PC-9 (cell line): ENCODE data around the gene MTARC2. TPM values are rescaled to one million over a fixed set of nuclear protein-coding genes. Genes with fewer than 3 reads are reported as not detected.

Experiments used
- BruUV-seq: library from RNA; stranded (reverse); fragments of 400-500 nt; replicated peaks from 2 replicates; lab custom pipeline; 2021; lab: Mats Ljungman, UMichigan
- CTCF ChIA-PET: fragments of 300-600 bp; sonication (Branson Sonifier 250); formaldehyde crosslinking; loops from one replicate; lab custom pipeline; 2022; ENCODE audit warnings: antibody characterized with exemption; lab: Charles Lee
- POLR2A ChIA-PET: fragments of 300-600 bp; sonication (Branson Sonifier 250); formaldehyde crosslinking; loops from one replicate; lab custom pipeline; 2022; ENCODE audit warnings: antibody characterized with exemption; ENCODE audit not compliant: unreplicated experiment; lab: Charles Lee
- DNase-seq, 2 experiments: peaks; one replicate each; pipeline versions ENCODE4 v3.0.0 to v3.0.0-alpha.2; 2015 to 2022; ENCODE audit warnings: mixed read lengths in 1 of 2
- H2AFZ ChIP-seq: fragments of 200-600 bp; sonication (generic); 2 replicates; pipeline ENCODE4 v1.8.1; 2017; ENCODE audit warnings: antibody characterized with exemption
- H3F3A ChIP-seq: fragments of 200-600 bp; sonication (generic); 2 replicates; pipeline ENCODE4 v1.8.1; 2017; ENCODE audit warnings: antibody characterized with exemption, mild to moderate bottlenecking, low read depth; ENCODE audit not compliant: insufficient read depth
- H3K27ac ChIP-seq: fragments of 200-600 bp; sonication (generic); 2 replicates; pipeline ENCODE4 v1.6.1; 2016; ENCODE audit warnings: mixed run types
- H3K27me3 ChIP-seq: fragments of 200-600 bp; sonication (generic); 2 replicates; pipeline ENCODE4 v1.6.1; 2016; ENCODE audit warnings: low read depth, mixed run types; ENCODE audit not compliant: insufficient read depth
- H3K36me3 ChIP-seq: fragments of 200-600 bp; sonication (generic); 2 replicates; pipeline ENCODE4 v1.6.1; 2016; ENCODE audit warnings: low read depth, mixed run types
- H3K4me1 ChIP-seq: fragments of 200-600 bp; sonication (generic); replicated peaks from 2 replicates; pipeline ENCODE4 v1.6.1; 2016; ENCODE audit warnings: mixed run types; ENCODE audit not compliant: insufficient read depth
- H3K4me2 ChIP-seq: fragments of 200-600 bp; sonication (generic); 2 replicates; pipeline ENCODE4 v1.6.1; 2017; ENCODE audit warnings: mixed run types
- H3K4me3 ChIP-seq: fragments of 200-600 bp; sonication (generic); 2 replicates; pipeline ENCODE4 v1.6.1; 2016; ENCODE audit warnings: mixed run types
- H3K79me2 ChIP-seq: fragments of 200-600 bp; sonication (generic); 2 replicates; pipeline ENCODE4 v1.6.1; 2017; ENCODE audit warnings: low read depth, mixed run types
- H3K9me2 ChIP-seq: fragments of 200-600 bp; sonication (generic); 2 replicates; pipeline ENCODE4 v1.8.1; 2017; ENCODE audit warnings: mild to moderate bottlenecking; ENCODE audit not compliant: insufficient read depth
- H3K9me3 ChIP-seq: fragments of 200-600 bp; sonication (generic); 2 replicates; pipeline ENCODE4 v1.8.1; 2016; ENCODE audit warnings: low read depth; ENCODE audit not compliant: insufficient read depth
- H4K20me1 ChIP-seq: fragments of 200-600 bp; sonication (generic); 2 replicates; pipeline ENCODE4 v1.8.1; 2017; ENCODE audit not compliant: insufficient read depth
- EZH2 ChIP-seq: fragments of 200-600 bp; sonication (generic); IDR thresholded peaks from 2 replicates; pipeline ENCODE4 v1.8.0; 2017; ENCODE audit warnings: antibody characterized with exemption, low read depth
- intact Hi-C: fragments of 100-400 bp; cut with micrococcal nuclease; formaldehyde crosslinking; loops from one replicate; pipeline ENCODE4 v1.10.0; 2022; ENCODE audit not compliant: unreplicated experiment
- total RNA-seq: library from RNA; stranded (reverse); gene quantifications from 2 replicates; pipeline ENCODE4 v1.2.3, GENCODE V29; 2021
- TF ChIP-seq, protein P1 (sequence below): fragments of 200-600 bp; sonication (generic); conservative IDR thresholded peaks from 2 replicates; pipeline ENCODE4 v1.6.1; 2017; ENCODE audit warnings: mixed run types, antibody characterized with exemption, mild to moderate bottlenecking, moderate library complexity

The MTARC2 gene
- total RNA-seq, 1 experiment from 2014 or later = 23.1 TPM

DNA sequence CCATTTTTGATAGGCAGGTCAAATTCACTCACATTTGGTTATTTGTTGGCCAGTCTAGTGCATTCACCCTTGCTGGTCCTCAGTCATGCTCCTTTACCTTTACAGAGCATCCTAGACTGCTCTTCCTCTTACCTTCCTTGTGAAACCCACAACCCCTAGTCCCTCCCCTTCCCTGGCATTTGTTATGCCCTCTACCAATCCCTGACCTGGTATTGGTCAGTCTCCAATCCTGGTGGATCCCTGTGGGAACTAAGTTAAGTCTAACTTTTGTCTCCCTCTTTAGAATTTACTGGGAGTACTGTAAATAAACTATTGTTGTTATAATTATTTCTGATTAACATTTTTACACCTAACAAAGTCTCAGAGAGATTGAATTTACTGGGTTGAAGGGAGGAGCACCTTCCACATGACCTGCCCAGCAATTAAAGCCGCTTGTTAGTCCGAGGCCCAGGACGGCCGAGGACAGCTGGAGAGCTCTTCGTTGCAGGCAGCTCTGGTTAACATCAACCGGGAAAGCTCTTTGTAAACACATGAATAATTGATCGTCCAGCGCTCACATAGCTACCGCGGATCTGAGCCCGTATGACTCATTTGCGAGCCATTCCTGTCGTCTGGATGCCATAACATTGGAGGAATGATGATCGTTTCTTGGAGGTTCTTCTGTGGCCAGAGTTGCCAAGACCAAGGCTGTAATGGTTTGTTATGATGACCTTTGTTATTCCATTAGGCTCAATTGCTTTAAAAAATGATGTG lies 70.5 kb downstream of the MTARC2 start:
- no peak overlapping the region for H3K4me3 ChIP-seq
- H3K4me1 ChIP-seq = no peaks in the 10 kb centered on the region
- intact Hi-C loops = no loop called here
- no peaks in the 10 kb centered on the region for H4K20me1 ChIP-seq
- CTCF ChIA-PET = no interaction called here
- H3K27me3 ChIP-seq = no peaks in the 10 kb centered on the region
- no peak for TF ChIP-seq EZH2
- TF ChIP-seq, protein P1, sequence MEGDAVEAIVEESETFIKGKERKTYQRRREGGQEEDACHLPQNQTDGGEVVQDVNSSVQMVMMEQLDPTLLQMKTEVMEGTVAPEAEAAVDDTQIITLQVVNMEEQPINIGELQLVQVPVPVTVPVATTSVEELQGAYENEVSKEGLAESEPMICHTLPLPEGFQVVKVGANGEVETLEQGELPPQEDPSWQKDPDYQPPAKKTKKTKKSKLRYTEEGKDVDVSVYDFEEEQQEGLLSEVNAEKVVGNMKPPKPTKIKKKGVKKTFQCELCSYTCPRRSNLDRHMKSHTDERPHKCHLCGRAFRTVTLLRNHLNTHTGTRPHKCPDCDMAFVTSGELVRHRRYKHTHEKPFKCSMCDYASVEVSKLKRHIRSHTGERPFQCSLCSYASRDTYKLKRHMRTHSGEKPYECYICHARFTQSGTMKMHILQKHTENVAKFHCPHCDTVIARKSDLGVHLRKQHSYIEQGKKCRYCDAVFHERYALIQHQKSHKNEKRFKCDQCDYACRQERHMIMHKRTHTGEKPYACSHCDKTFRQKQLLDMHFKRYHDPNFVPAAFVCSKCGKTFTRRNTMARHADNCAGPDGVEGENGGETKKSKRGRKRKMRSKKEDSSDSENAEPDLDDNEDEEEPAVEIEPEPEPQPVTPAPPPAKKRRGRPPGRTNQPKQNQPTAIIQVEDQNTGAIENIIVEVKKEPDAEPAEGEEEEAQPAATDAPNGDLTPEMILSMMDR = no peak
- no peaks in the 10 kb centered on the region for H3F3A ChIP-seq
- no TSS peak for BruUV-seq
- no peaks in the 10 kb centered on the region for H3K9me3 ChIP-seq
- no peaks in the 10 kb centered on the region for H3K79me2 ChIP-seq
- no peak overlapping the region for H3K27ac ChIP-seq
- POLR2A ChIA-PET = no interaction called here
- H3K9me2 ChIP-seq = no peaks in the 10 kb centered on the region
- DNase-seq = no peak
- H2AFZ ChIP-seq = no peak overlapping the region
- H3K36me3 ChIP-seq = no peaks in the 10 kb centered on the region
- H3K4me2 ChIP-seq = no peak overlapping the region

DNA sequence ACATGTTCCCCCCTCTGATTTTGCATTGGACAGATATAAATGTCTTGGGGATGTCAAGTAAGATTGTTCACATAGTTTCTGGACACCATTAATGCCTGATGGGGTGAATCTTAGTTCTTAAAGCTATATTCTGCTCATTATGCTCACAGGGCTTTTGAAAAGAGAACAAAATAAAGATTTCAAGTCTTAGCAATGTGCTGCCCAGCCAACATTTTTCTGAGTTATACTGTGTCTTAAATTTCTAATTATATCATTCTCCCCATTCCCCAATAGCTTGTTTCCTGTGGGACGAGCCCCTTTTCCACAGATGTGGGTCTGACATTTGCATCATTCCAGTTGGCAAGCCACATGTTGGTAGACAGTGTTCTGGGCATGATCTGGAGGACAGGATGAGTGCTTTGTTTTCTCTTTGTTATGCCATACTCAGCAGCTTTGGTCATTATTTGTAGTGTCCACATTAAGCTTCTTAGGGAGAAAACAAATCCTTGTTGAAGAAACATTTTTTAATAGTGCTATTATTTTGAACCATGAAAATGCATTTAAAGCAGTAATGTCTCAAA lies 71.4 kb downstream of the MTARC2 start:
- no peak overlapping the region for H3K4me3 ChIP-seq
- no peaks in the 10 kb centered on the region for H3K4me1 ChIP-seq
- H3K9me2 ChIP-seq = no peaks in the 10 kb centered on the region
- no peaks in the 10 kb centered on the region for H3K79me2 ChIP-seq
- no peaks in the 10 kb centered on the region for H3K36me3 ChIP-seq
- DNase-seq = no peak
- H3K4me2 ChIP-seq = no peak overlapping the region
- intact Hi-C loops = no loop called here
- no peaks in the 10 kb centered on the region for H3F3A ChIP-seq
- BruUV-seq = no TSS peak
- H4K20me1 ChIP-seq = no peaks in the 10 kb centered on the region
- no peak overlapping the region for H3K27ac ChIP-seq
- ChIA-PET POLR2A (no interaction called here), CTCF (no interaction called here)
- no peak overlapping the region for H2AFZ ChIP-seq
- no peaks in the 10 kb centered on the region for H3K27me3 ChIP-seq
- TF ChIP-seq, protein P1 = no peak
- no peak for TF ChIP-seq EZH2
- no peaks in the 10 kb centered on the region for H3K9me3 ChIP-seq

GRCh38 chr1:220824031-220824989 lies 76.2 kb downstream of the MTARC2 start:
- no peaks in the 10 kb centered on the region for H4K20me1 ChIP-seq
- intact Hi-C loops = no loop called here
- CTCF ChIA-PET = interaction anchor here (0.6 kb wide), 1 partner anchor 48 kb away, joined by 3 read pairs; no protein-coding TSS in a partner anchor

More at GRCh38 chr1:220824031-220824989, 76.2 kb downstream of the MTARC2 start:
- POLR2A ChIA-PET = no interaction called here
- Histone ChIP-seq H3K9me2 (no peaks in the 10 kb centered on the region), H3K4me1 (no peaks in the 10 kb centered on the region), H3K79me2 (no peaks in the 10 kb centered on the region), H3K27ac (no peak overlapping the region), H3K27me3 (no peaks in the 10 kb centered on the region), H2AFZ (no peak overlapping the region), H3K4me3 (no peak overlapping the region), H3K9me3 (no peaks in the 10 kb centered on the region), H3K4me2 (no peak overlapping the region), H3F3A (no peaks in the 10 kb centered on the region), H3K36me3 (no peaks in the 10 kb centered on the region)
- DNase-seq = no peak
- no peak for TF ChIP-seq EZH2
- TF ChIP-seq, protein P1 = no peak
- BruUV-seq = no TSS peak
